HG03139 (cell line): ENCODE results near the gene TNXB.
"Not testable (repeated sequence)": the region's sequence is repeated elsewhere in the genome, so short reads cannot be mapped to it uniquely, and the experiment has no call there.

Source experiments
- ATAC-seq: cut with Tn5 transposase; IDR thresholded peaks from one replicate; pipeline ENCODE4 v1.9.1; 2021; ENCODE audit not compliant: unreplicated experiment

Gene TNXB

GRCh38 chr6:32041050-32041321, 68.2 kb downstream of the TNXB start:
- not testable (repeated sequence) for ATAC-seq

- ATAC-seq, result not testable (repeated sequence)
Observed at GRCh38 chr6:32040299-32041049, 68.7 kb downstream of the TNXB start.

GRCh38 chr6:32039321-32040274, 69.5 kb downstream of the TNXB start:
- not testable (repeated sequence) for ATAC-seq

- ATAC-seq, result not testable (repeated sequence)
Observed at GRCh38 chr6:32038878-32039277, 70.3 kb downstream of the TNXB start.

- not testable (repeated sequence) for ATAC-seq
Observed at GRCh38 chr6:32037598-32038524, 71.3 kb downstream of the TNXB start, which contains the start of gene CYP21A2. CYP21A2 (plus strand) TSS chr6:32038415; CDS start chr6:32038423, 8 bp downstream.

- ATAC-seq, result not testable (repeated sequence)
Observed at GRCh38 chr6:32037136-32037535, 72.0 kb downstream of the TNXB start.

- not testable (repeated sequence) for ATAC-seq
Observed at GRCh38 chr6:32035283-32036013, 73.7 kb downstream of the TNXB start.

- not testable (repeated sequence) for ATAC-seq
Observed at GRCh38 chr6:32029553-32029952, 79.6 kb downstream of the TNXB start.

- ATAC-seq, result not testable (repeated sequence)
Observed at GRCh38 chr6:32028631-32029030, 80.5 kb downstream of the TNXB start.

GRCh38 chr6:32022100-32022499, 87.0 kb downstream of the TNXB start:
- not testable (repeated sequence) for ATAC-seq

GRCh38 chr6:32014547-32014946, 94.6 kb downstream of the TNXB start, which contains the start of gene C4B:
C4B (plus strand) TSS chr6:32014795; CDS start chr6:32014846, 51 bp downstream.
- not testable (repeated sequence) for ATAC-seq

- ATAC-seq, result not testable (repeated sequence)
Observed at GRCh38 chr6:32013738-32014137, 95.4 kb downstream of the TNXB start.

- ATAC-seq, result not testable (repeated sequence)
Observed at GRCh38 chr6:32012941-32013617, 96.1 kb downstream of the TNXB start.

- ATAC-seq, result not testable (repeated sequence)
Observed at GRCh38 chr6:32010856-32011530, 98.1 kb downstream of the TNXB start.

- not testable (repeated sequence) for ATAC-seq
Observed at GRCh38 chr6:32009537-32009936, 99.6 kb downstream of the TNXB start.

GRCh38 chr6:32008616-32009015, 100.5 kb downstream of the TNXB start:
- not testable (repeated sequence) for ATAC-seq

- ATAC-seq, result not testable (repeated sequence)
Observed at GRCh38 chr6:32008037-32008436, 101.1 kb downstream of the TNXB start.

- ATAC-seq, result not testable (repeated sequence)
Observed at GRCh38 chr6:32007086-32007485, 102.1 kb downstream of the TNXB start.
